ENCODE data around the gene PLCH1. TPM values are rescaled to one million over a fixed set of nuclear protein-coding genes. Genes with fewer than 3 reads are reported as not detected.

Gene PLCH1
- total RNA-seq, 1 experiment from 2014 or later: 8.9 TPM

DNA sequence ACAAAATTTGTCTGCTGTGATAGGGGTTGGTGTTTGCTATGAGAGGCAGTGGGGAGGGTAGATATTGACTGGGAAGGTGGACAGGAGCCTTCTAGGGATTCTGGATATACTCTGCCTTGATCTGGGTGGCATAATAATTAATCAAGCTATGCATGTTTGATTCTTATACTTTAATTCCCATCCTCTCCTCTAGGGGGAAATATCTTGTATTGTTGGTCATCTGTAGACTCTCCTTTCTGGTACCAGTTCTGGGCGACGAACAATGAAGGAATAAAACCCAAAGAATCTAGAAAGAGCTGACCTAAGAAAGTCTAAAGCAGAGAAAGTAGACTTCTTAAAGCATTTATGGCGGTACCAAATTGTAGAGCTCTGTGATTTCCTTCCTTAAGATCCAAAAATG lies 253.2 kb downstream of the PLCH1 start:
- H3K27ac Mint-ChIP-seq: no peak overlapping the region
- H3K4me3 Mint-ChIP-seq: no peak overlapping the region
- ChIA-PET CTCF (interaction anchor here (1.3 to 1.5 kb wide), 2 partner anchors 109 to 210 kb away, joined by 4 to 6 read pairs; no protein-coding TSS in a partner anchor), POLR2A (no interaction called here)
- peaks cover 10% of the 10 kb centered on the region for H3K36me3 Mint-ChIP-seq
- DNase-seq (ENCODE audit: low spot score) (no peak), ATAC-seq (no peak)
- H3K27me3 Mint-ChIP-seq (ENCODE audit: low read depth): no peaks in the 10 kb centered on the region
- TF ChIP-seq, protein P1, sequence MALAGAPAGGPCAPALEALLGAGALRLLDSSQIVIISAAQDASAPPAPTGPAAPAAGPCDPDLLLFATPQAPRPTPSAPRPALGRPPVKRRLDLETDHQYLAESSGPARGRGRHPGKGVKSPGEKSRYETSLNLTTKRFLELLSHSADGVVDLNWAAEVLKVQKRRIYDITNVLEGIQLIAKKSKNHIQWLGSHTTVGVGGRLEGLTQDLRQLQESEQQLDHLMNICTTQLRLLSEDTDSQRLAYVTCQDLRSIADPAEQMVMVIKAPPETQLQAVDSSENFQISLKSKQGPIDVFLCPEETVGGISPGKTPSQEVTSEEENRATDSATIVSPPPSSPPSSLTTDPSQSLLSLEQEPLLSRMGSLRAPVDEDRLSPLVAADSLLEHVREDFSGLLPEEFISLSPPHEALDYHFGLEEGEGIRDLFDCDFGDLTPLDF (CRISPR knock-in tag; IDR thresholded peaks at IDR 0.05): no peak
- TF ChIP-seq NR2C2 (CRISPR knock-in tag; IDR thresholded peaks at IDR 0.05) (no peak), TEAD4 (CRISPR knock-in tag; IDR thresholded peaks at IDR 0.05) (no peak), NR3C1 (CRISPR knock-in tag; conservative IDR thresholded peaks at IDR 0.05; ENCODE audit: low read depth) (no peak), ZNF219 (CRISPR knock-in tag; IDR thresholded peaks at IDR 0.05; ENCODE audit: borderline replicate concordance) (no peak), TP53 (CRISPR knock-in tag; IDR thresholded peaks at IDR 0.05) (no peak), HMGA2 (CRISPR knock-in tag; IDR thresholded peaks at IDR 0.05) (no peak), MXD4 (CRISPR knock-in tag; IDR thresholded peaks at IDR 0.05; ENCODE audit: borderline replicate concordance) (no peak), ELF4 (CRISPR knock-in tag; IDR thresholded peaks at IDR 0.05; ENCODE audit: low read depth) (no peak), IRF2 (CRISPR knock-in tag; IDR thresholded peaks at IDR 0.05; ENCODE audit: borderline replicate concordance, low read depth) (no peak)
- TF ChIP-seq, protein P2, sequence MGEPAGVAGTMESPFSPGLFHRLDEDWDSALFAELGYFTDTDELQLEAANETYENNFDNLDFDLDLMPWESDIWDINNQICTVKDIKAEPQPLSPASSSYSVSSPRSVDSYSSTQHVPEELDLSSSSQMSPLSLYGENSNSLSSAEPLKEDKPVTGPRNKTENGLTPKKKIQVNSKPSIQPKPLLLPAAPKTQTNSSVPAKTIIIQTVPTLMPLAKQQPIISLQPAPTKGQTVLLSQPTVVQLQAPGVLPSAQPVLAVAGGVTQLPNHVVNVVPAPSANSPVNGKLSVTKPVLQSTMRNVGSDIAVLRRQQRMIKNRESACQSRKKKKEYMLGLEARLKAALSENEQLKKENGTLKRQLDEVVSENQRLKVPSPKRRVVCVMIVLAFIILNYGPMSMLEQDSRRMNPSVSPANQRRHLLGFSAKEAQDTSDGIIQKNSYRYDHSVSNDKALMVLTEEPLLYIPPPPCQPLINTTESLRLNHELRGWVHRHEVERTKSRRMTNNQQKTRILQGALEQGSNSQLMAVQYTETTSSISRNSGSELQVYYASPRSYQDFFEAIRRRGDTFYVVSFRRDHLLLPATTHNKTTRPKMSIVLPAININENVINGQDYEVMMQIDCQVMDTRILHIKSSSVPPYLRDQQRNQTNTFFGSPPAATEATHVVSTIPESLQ (CRISPR knock-in tag; IDR thresholded peaks at IDR 0.05): no peak
- TF ChIP-seq, protein P3, sequence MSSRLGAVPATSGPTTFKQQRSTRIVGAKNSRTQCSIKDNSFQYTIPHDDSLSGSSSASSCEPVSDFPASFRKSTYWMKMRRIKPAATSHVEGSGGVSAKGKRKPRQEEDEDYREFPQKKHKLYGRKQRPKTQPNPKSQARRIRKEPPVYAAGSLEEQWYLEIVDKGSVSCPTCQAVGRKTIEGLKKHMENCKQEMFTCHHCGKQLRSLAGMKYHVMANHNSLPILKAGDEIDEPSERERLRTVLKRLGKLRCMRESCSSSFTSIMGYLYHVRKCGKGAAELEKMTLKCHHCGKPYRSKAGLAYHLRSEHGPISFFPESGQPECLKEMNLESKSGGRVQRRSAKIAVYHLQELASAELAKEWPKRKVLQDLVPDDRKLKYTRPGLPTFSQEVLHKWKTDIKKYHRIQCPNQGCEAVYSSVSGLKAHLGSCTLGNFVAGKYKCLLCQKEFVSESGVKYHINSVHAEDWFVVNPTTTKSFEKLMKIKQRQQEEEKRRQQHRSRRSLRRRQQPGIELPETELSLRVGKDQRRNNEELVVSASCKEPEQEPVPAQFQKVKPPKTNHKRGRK (CRISPR knock-in tag; IDR thresholded peaks at IDR 0.05; ENCODE audit: borderline replicate concordance): no peak
- no peaks in the 10 kb centered on the region for H3K9me3 Mint-ChIP-seq
- no peaks in the 10 kb centered on the region for H3K4me1 Mint-ChIP-seq

DNA sequence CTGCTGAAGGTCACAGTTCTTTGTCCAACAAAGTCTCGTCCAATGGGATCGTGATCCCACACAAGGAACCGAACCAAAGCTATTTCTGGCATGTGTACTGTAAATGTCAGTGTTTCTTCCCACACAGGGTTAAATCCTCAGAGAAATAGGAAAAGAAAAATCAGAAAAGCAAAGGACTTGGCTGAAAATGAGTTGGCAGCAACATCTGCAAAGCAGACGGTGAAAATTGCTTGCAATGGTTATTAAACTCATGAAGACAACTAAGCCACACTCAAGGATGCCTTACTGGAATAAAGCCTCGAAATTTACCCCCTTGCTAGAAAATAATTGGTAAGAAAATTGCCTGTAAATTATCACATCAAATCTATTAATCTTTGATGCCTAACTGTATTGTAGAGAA lies 256.2 kb downstream of the PLCH1 start:
- DNase-seq (ENCODE audit: low spot score): no peak
- ChIA-PET POLR2A (no interaction called here), CTCF (no interaction called here)
- ATAC-seq: no peak
- Mint-ChIP-seq H3K27ac (no peak overlapping the region), H3K36me3 (peaks cover 7% of the 10 kb centered on the region), H3K4me1 (no peaks in the 10 kb centered on the region), H3K27me3 (ENCODE audit: low read depth) (no peaks in the 10 kb centered on the region), H3K4me3 (no peak overlapping the region), H3K9me3 (no peaks in the 10 kb centered on the region)
- TF ChIP-seq IRF2 (CRISPR knock-in tag; IDR thresholded peaks at IDR 0.05; ENCODE audit: borderline replicate concordance, low read depth) (no peak), CREB1 (CRISPR knock-in tag; IDR thresholded peaks at IDR 0.05) (no peak), ZNF263 (CRISPR knock-in tag; IDR thresholded peaks at IDR 0.05; ENCODE audit: low read depth) (no peak), ZNF396 (CRISPR knock-in tag; IDR thresholded peaks at IDR 0.05; ENCODE audit: borderline replicate concordance) (no peak), TP53 (CRISPR knock-in tag; IDR thresholded peaks at IDR 0.05) (no peak), ATF1 (CRISPR knock-in tag; IDR thresholded peaks at IDR 0.05) (no peak)
- TF ChIP-seq, protein P4, sequence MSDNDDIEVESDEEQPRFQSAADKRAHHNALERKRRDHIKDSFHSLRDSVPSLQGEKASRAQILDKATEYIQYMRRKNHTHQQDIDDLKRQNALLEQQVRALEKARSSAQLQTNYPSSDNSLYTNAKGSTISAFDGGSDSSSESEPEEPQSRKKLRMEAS (CRISPR knock-in tag; IDR thresholded peaks at IDR 0.05): no peak
- TF ChIP-seq, protein P5, sequence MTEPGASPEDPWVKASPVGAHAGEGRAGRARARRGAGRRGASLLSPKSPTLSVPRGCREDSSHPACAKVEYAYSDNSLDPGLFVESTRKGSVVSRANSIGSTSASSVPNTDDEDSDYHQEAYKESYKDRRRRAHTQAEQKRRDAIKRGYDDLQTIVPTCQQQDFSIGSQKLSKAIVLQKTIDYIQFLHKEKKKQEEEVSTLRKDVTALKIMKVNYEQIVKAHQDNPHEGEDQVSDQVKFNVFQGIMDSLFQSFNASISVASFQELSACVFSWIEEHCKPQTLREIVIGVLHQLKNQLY (CRISPR knock-in tag; IDR thresholded peaks at IDR 0.05): no peak
- TF ChIP-seq, protein P6, sequence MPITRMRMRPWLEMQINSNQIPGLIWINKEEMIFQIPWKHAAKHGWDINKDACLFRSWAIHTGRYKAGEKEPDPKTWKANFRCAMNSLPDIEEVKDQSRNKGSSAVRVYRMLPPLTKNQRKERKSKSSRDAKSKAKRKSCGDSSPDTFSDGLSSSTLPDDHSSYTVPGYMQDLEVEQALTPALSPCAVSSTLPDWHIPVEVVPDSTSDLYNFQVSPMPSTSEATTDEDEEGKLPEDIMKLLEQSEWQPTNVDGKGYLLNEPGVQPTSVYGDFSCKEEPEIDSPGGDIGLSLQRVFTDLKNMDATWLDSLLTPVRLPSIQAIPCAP (CRISPR knock-in tag; IDR thresholded peaks at IDR 0.05): no peak
- TF ChIP-seq, protein P3 (CRISPR knock-in tag; IDR thresholded peaks at IDR 0.05; ENCODE audit: borderline replicate concordance): no peak
- TF ChIP-seq, protein P7, sequence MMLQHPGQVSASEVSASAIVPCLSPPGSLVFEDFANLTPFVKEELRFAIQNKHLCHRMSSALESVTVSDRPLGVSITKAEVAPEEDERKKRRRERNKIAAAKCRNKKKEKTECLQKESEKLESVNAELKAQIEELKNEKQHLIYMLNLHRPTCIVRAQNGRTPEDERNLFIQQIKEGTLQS (CRISPR knock-in tag; conservative IDR thresholded peaks at IDR 0.05): no peak
